ENCODE data around the gene B3GNT4.

The B3GNT4 gene

GRCh38 chr12:122216445-122216844 lies 12.9 kb downstream of the B3GNT4 start:
- Histone ChIP-seq H3K9me3 (ENCODE audit: control insufficient read depth, insufficient read depth, low read length) (no peaks in the 10 kb centered on the region), H3K36me3 (ENCODE audit: insufficient read depth, low read length) (peaks cover 50% of the 10 kb centered on the region), H3K9ac (ENCODE audit: low read depth, low read length) (no peak overlapping the region), H3K4me1 (ENCODE audit: insufficient read depth, low read length) (no peaks in the 10 kb centered on the region)

- H3K4me1 ChIP-seq (ENCODE audit: insufficient read depth, low read length): peaks cover 7% of the 10 kb centered on the region
Observed at GRCh38 chr12:122225683-122226365, 22.3 kb downstream of the B3GNT4 start, which contains the start of gene DIABLO. DIABLO (minus strand) TSS chr12:122226052; CDS start chr12:122226014, 38 bp downstream.

DNA sequence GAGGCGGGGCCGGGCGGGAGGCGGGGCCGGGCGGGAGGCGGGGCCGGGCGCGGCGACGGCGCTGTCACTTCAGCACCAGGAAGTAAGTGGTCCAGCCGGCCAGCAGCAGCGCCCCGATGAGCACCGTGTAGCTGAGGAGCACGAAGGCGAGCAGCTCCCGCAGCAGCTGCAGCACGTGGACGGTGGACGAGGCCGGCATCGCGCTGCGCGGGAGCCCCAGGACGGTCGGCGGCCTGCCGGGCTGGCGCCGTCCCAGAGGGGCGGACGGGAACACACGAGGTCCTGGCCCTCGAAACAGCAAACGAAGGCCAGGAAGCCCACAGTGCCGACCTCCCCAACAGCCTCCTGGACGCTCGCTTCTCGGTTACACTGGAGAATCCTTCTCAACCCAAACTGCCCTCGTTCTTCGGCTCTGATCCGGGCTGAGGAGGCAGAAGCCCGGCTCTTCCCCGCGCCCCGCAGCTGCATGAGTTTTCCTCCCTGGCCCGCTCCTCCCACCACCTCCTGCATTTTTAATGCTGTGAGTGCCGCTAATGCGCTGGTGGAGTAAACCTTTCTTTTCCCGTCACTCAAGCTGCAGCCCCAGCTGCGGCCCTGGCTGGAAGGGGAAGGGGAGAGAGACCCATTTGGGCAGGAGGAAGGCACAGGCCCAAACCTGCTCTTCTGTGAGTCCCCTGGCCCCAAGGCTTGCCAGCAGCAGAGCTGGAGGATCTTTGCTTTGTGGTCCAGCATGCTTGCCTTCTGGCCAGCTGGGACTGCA lies 23.0 kb downstream of the B3GNT4 start:
- Histone ChIP-seq H3K4me1 (ENCODE audit: insufficient read depth, low read length) (peaks cover 7% of the 10 kb centered on the region), H3K9me3 (ENCODE audit: control insufficient read depth, insufficient read depth, low read length) (no peaks in the 10 kb centered on the region), H3K36me3 (ENCODE audit: insufficient read depth, low read length) (peaks cover 3% of the 10 kb centered on the region; the same call in 1 of the 2 replicates), H3K9ac (ENCODE audit: low read depth, low read length) (peak overlapping the region; percentile 25; the same call in 1 of the 2 replicates)

More at GRCh38 chr12:122225683-122226365, 22.3 kb downstream of the B3GNT4 start, which contains the start of gene DIABLO:
- H3K9me3 ChIP-seq (ENCODE audit: control insufficient read depth, insufficient read depth, low read length): no peaks in the 10 kb centered on the region
- peaks cover 10% of the 10 kb centered on the region for H3K36me3 ChIP-seq (ENCODE audit: insufficient read depth, low read length)
- peak within 1 kb of the TSS; percentile 86 for H3K9ac ChIP-seq (ENCODE audit: low read depth, low read length)

GRCh38 chr12:122227341-122227740 lies 23.8 kb downstream of the B3GNT4 start:
- Histone ChIP-seq H3K36me3 (ENCODE audit: insufficient read depth, low read length) (no peaks in the 10 kb centered on the region), H3K9ac (ENCODE audit: low read depth, low read length) (no peak overlapping the region), H3K4me1 (ENCODE audit: insufficient read depth, low read length) (peaks cover 7% of the 10 kb centered on the region), H3K9me3 (ENCODE audit: control insufficient read depth, insufficient read depth, low read length) (no peaks in the 10 kb centered on the region)

DNA sequence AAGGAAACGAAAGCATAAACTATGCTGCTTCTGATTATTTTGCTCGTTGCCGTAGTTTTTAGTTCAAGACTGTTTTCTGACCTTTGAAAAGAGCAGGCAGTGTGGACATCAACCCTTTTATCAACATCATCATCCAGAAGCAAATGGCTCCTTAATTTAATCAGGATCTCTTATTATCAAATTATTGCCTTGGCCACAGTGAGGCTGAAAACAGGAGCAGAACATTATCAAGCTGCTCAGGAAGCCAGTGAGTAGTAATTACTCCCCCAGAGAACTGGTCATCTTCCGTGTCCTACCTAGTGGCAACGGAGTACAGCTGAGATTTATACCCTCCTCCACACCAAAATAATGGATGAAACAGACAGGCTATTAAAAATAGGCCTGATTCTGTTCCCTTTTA lies 24.6 kb downstream of the B3GNT4 start:
- peaks cover 7% of the 10 kb centered on the region for H3K4me1 ChIP-seq (ENCODE audit: insufficient read depth, low read length)
- no peaks in the 10 kb centered on the region for H3K36me3 ChIP-seq (ENCODE audit: insufficient read depth, low read length)
- H3K9ac ChIP-seq (ENCODE audit: low read depth, low read length): no peak overlapping the region
- H3K9me3 ChIP-seq (ENCODE audit: control insufficient read depth, insufficient read depth, low read length): no peaks in the 10 kb centered on the region

GRCh38 chr12:122230798-122231197 lies 27.3 kb downstream of the B3GNT4 start:
- Histone ChIP-seq H3K36me3 (ENCODE audit: insufficient read depth, low read length) (no peaks in the 10 kb centered on the region), H3K4me1 (ENCODE audit: insufficient read depth, low read length) (no peaks in the 10 kb centered on the region), H3K9me3 (ENCODE audit: control insufficient read depth, insufficient read depth, low read length) (no peaks in the 10 kb centered on the region), H3K9ac (ENCODE audit: low read depth, low read length) (no peak overlapping the region)

GRCh38 chr12:122232691-122233090 lies 29.2 kb downstream of the B3GNT4 start:
- H3K9me3 ChIP-seq (ENCODE audit: control insufficient read depth, insufficient read depth, low read length): no peaks in the 10 kb centered on the region
- H3K9ac ChIP-seq (ENCODE audit: low read depth, low read length): no peak overlapping the region
- no peaks in the 10 kb centered on the region for H3K36me3 ChIP-seq (ENCODE audit: insufficient read depth, low read length)
- no peaks in the 10 kb centered on the region for H3K4me1 ChIP-seq (ENCODE audit: insufficient read depth, low read length)

DNA sequence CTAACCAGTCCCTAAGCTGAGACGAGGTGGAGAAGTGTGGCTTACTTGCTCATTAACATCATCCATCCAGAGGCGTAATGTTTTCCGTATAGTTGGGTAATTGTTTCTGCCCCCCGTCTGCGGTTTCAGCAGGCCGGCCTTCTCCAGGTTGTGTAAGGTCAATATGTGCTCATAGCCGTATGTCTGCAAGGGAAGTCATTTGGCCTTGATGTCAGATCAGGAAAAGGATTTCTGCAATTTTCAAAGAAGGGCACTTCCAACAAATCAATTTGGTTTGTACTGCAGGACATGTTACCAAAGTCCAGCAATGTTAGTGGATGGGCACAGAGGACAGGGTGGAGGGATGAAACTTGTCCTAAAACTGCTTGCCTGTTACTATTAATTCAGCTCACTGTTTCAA lies 32.2 kb downstream of the B3GNT4 start:
- Histone ChIP-seq H3K9me3 (ENCODE audit: control insufficient read depth, insufficient read depth, low read length) (no peaks in the 10 kb centered on the region), H3K36me3 (ENCODE audit: insufficient read depth, low read length) (no peaks in the 10 kb centered on the region), H3K9ac (ENCODE audit: low read depth, low read length) (no peak overlapping the region), H3K4me1 (ENCODE audit: insufficient read depth, low read length) (no peaks in the 10 kb centered on the region)

DNA sequence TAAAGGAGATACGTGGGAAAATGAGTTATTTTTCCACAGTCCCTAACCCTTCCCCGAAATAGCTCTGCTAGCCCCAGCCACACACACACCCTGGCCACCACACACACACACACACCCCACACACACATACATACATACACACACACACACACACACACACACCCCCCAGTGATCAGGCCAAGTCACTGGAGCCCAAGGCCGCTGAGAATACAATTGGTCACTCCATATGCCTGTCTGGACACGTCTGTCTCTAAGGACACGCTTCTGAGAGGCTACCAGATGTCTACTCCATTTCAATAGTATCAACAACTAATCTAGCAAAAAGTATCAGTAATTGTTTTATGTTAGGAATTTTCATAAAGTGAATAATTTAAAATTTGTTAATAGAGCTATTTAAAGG lies 35.4 kb downstream of the B3GNT4 start:
- H3K36me3 ChIP-seq (ENCODE audit: insufficient read depth, low read length): no peaks in the 10 kb centered on the region; the same call in 1 of the 2 replicates
- H3K9ac ChIP-seq (ENCODE audit: low read depth, low read length): no peak overlapping the region
- no peaks in the 10 kb centered on the region for H3K4me1 ChIP-seq (ENCODE audit: insufficient read depth, low read length)
- no peaks in the 10 kb centered on the region for H3K9me3 ChIP-seq (ENCODE audit: control insufficient read depth, insufficient read depth, low read length)

GRCh38 chr12:122243965-122244364 lies 40.5 kb downstream of the B3GNT4 start:
- Histone ChIP-seq H3K36me3 (ENCODE audit: insufficient read depth, low read length) (no peaks in the 10 kb centered on the region; the same call in 1 of the 2 replicates), H3K9ac (ENCODE audit: low read depth, low read length) (no peak overlapping the region), H3K4me1 (ENCODE audit: insufficient read depth, low read length) (no peaks in the 10 kb centered on the region), H3K9me3 (ENCODE audit: control insufficient read depth, insufficient read depth, low read length) (no peaks in the 10 kb centered on the region)

DNA sequence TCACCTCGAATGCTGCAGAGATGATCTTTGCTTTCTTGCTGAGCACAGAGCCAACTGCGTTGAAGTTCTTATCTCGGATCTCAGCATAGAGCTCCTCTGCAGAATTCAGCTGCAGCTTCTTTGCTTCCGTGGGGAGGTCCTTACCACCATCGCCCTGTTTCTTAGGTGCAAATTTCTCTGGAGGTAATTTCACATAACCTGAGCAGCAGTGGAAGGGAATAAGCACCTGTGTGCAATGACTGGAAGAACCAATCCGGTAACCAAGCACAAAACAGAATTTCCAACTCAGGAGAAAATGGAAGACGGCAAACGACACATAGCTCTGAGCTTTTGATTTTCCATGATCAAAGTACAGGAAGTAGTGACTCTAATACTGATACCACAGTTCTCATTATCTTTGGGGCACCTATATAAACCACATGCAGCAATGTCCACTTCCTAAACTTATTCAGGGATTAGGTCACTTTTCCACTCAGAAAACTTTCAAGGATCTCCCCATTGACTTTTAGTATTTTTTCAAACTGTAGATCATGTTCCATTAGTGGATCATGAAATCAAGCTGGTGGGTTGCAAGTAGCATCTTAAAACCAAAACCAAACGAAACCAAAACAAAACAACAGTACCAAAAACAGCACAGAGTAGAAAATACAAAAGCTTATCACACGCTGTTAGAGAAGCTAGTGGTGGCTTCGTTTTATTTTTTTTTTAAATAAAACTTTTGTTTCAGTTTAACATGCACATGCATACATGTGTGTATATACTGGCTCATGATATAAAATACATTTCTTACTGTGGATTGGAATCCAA lies 41.3 kb downstream of the B3GNT4 start:
- Histone ChIP-seq H3K9me3 (ENCODE audit: control insufficient read depth, insufficient read depth, low read length) (no peaks in the 10 kb centered on the region), H3K4me1 (ENCODE audit: insufficient read depth, low read length) (no peaks in the 10 kb centered on the region), H3K36me3 (ENCODE audit: insufficient read depth, low read length) (no peaks in the 10 kb centered on the region; the same call in 1 of the 2 replicates), H3K9ac (ENCODE audit: low read depth, low read length) (no peak overlapping the region)

GRCh38 chr12:122245553-122245952 lies 42.0 kb downstream of the B3GNT4 start:
- Histone ChIP-seq H3K9ac (ENCODE audit: low read depth, low read length) (no peak overlapping the region), H3K9me3 (ENCODE audit: control insufficient read depth, insufficient read depth, low read length) (no peaks in the 10 kb centered on the region), H3K4me1 (ENCODE audit: insufficient read depth, low read length) (no peaks in the 10 kb centered on the region), H3K36me3 (ENCODE audit: insufficient read depth, low read length) (no peaks in the 10 kb centered on the region; the same call in 1 of the 2 replicates)

DNA sequence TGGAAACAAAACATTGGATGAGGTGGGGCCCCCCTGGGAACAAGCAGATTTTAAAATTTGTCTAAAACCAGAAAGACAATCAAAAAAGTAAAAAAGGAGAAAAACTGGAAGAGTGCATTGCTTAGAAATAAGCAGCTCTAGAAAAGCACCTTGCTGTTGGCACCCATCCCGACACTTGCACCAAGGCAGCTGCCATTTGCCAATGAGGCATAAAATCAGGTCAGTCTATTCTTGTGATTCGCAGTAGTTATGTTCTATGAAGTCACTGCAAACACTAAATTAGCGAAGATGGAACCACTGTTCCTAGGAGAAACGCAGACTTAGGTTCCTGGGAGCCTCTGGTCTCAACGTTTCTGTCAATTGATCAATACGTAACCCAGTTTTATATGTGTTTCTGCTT lies 46.5 kb downstream of the B3GNT4 start:
- H3K9me3 ChIP-seq (ENCODE audit: control insufficient read depth, insufficient read depth, low read length): no peaks in the 10 kb centered on the region

GRCh38 chr12:122250536-122250935 lies 47.0 kb downstream of the B3GNT4 start:
- H3K9ac ChIP-seq (ENCODE audit: low read depth, low read length): no peak overlapping the region
- no peaks in the 10 kb centered on the region for H3K9me3 ChIP-seq (ENCODE audit: control insufficient read depth, insufficient read depth, low read length)
- no peaks in the 10 kb centered on the region for H3K36me3 ChIP-seq (ENCODE audit: insufficient read depth, low read length)
- H3K4me1 ChIP-seq (ENCODE audit: insufficient read depth, low read length): no peaks in the 10 kb centered on the region

More for the DNA sequence above, 46.5 kb downstream of the B3GNT4 start:
- Histone ChIP-seq H3K36me3 (ENCODE audit: insufficient read depth, low read length) (no peaks in the 10 kb centered on the region), H3K4me1 (ENCODE audit: insufficient read depth, low read length) (no peaks in the 10 kb centered on the region), H3K9ac (ENCODE audit: low read depth, low read length) (no peak overlapping the region)
